ENCODE data around the gene DNAJB13.

DNAJB13 gene

GRCh38 chr11:74001822-74002286 lies 51.0 kb downstream of the DNAJB13 start:
- DNase-seq, result no peak

GRCh38 chr11:74002832-74003231 lies 52.0 kb downstream of the DNAJB13 start:
- DNase-seq, result no peak

DNA sequence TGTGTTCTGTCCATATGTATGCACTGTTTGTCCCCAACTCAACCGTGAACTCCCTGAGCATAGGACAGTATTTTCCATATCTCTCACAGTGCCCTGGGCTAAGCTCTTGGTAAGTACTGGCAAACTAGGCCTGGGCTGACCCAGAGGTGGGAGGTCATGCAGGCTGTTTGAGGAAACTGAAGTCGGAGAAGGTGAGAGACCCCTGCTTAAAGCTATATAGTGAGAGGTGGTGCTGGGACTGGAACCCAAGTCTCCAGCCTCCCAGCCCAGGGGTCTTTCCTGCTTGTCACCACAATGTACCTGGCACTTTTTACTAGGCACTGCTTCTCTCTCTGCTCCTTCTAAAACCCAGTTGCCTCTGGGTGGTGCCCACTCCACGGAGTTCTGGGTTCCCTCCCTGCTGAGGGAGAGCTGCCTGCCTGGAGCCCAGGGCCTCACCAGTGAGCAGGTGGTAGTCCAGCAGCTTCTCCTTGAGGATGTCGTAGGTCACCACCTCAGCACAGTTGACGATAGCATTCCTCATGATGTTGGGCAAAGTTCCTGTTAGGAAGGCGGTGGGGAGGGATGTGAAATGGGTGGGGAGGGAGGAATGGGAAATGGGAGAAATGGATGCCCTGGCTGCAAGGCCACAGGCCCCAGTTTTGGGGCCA lies 53.3 kb downstream of the DNAJB13 start:
- DNase-seq, result no peak

GRCh38 chr11:74004759-74005615 lies 54.2 kb downstream of the DNAJB13 start:
- DNase-seq, result no peak

GRCh38 chr11:74005721-74006517 lies 55.1 kb downstream of the DNAJB13 start:
- DNase-seq, result no peak

GRCh38 chr11:74006743-74007304 lies 56.0 kb downstream of the DNAJB13 start:
- no peak for DNase-seq

- no peak for DNase-seq
Measured at GRCh38 chr11:74007691-74008372, 57.0 kb downstream of the DNAJB13 start.

DNA sequence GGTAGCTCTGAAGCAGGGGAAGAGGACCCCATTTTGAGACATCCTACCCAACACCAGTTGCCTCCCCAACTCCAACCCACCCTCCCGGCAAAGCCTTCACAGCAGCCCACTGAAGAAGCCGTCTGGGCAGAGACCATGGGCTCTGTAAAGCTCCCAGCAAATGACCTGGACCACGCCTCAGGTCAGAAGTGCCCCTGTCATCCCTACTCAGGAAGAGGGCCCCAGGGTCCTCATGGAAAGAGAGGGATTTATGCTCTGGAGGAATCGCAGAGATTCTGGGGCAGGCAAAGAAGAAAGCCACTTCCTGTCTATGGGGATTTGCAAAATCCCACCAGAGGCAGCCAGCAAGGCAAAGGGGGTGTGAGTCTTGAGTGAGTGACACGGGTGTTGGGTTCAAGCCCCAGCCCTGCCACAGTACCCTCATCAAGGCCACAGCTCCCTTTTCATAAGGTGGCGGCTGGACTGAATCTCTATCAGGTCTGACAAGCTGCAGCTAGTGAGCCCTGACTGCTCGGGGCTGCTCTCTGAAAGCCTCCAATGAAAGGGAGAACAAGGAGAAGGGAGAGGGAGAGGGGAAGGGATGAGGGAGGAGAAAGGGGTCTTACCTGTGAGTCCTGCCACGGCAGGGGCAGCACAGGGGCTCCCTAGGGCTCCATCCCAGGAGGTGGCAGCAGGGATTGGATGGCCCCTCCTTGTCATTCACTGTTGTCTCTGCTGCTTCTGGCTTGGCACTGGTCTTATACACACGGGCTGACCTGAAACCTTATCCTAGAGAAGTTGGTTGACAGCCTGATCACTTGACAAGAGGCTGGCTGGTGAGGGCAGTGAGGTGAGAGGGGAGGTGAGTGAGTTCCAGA lies 57.8 kb downstream of the DNAJB13 start, which contains the start of gene UCP3:
TSS of gene UCP3 (minus strand) at position 713 of the 857 bp plus-strand sequence. CDS start 2,043 bp downstream, outside the sequence.
- no peak for DNase-seq

GRCh38 chr11:74009230-74009547 lies 58.4 kb downstream of the DNAJB13 start:
- no peak for DNase-seq

GRCh38 chr11:74009675-74010305 lies 59.0 kb downstream of the DNAJB13 start:
- DNase-seq, result no peak

DNA sequence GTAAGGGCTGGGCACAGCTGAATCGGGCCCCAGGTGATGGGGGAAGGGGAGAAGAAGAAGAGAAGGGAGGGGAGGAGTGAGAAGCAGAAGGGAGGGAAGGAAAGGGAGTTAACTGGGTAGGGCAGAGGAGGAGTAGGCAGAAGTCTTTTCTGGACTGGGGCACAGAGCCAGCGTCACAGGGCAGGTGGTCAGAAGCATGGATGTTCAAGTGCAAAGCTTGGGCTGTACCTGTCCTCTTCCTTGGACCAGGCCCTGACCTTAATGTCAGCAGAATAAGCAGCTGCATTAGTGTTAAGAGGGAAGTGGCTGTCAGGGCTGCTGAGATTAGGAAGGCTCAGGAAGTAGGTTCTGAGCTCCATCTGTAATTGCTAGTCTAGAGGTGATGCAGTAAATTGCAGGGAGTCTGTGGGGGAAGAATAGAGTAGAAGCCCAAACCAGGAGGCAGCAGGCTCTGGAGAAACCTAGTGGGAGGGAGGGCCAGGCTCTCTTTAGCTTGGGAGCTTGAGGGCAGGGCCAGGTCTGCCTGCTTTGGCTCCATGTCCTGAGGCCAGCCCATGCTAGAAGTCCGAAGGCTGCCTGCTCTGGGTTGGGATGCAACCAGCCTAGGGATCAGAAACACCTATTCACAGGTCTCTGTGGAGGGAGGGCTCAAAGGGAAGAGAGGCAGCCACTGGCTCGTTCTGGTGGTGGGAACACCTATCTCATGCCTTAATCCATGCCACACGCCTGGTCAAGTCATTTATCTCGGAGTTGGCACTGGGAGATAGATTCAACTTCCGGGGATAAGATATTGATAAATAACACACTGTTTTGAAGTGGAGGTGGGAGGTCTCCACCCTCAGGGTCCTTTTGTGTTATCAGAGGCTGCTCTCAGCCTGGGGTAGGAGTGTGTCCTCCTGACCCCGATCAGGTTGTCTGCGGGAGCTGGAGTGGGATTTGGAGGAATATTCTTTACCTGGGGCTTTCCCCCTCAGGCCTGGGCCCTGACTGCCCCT lies 59.8 kb downstream of the DNAJB13 start:
- DNase-seq, result no peak

- DNase-seq, result no peak
Measured at GRCh38 chr11:74011360-74012073, 60.7 kb downstream of the DNAJB13 start.

GRCh38 chr11:74012074-74012809 lies 61.4 kb downstream of the DNAJB13 start:
- DNase-seq, result no peak

GRCh38 chr11:74013141-74013540 lies 62.3 kb downstream of the DNAJB13 start:
- no peak for DNase-seq

GRCh38 chr11:74014880-74015279 lies 64.1 kb downstream of the DNAJB13 start:
- no peak for DNase-seq

DNA sequence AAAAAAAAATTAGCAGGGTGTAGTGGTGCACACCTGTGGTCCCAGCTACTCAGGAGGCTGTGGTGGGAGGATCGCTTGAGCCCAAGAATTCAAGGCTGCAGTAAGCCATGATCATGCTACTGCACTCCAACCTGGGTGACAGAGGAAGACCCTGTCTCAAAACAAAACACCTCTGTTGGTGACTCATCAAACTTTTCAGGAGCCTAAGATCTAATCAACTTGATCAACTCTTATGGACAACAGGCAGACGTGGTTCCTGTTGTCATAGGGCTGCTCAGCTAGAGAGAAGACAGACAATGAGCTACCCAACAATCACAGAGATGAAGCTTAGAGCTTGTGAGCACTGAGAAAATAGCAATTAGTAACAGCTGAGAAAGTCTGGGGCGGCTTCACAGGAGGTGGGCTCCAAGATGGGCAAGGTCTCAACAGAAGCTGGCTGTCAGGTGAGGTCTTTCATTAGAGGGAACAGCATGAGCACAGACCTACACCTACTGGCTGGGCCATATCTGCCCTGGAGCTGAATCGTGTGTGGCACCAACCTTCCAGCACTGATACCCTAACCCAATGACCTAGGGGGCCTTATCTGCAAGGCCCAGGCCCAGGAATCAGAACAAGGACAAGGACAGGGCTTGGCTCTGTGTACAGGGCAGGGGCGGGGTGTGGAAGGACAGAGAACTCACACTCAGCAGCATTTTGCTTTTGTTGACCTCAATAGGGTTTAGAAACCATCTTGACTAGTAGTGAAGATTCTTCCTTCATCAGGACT lies 65.3 kb downstream of the DNAJB13 start:
- no peak for DNase-seq

GRCh38 chr11:74017631-74018030 lies 66.8 kb downstream of the DNAJB13 start:
- DNase-seq, result no peak

Measured in NCI-H226 (cell line).